Adrenal gland (tissue), 12 donors: ENCODE measurements around the gene ZFP62. TPM values are rescaled to one million over a fixed set of nuclear protein-coding genes. Genes with fewer than 3 reads are reported as not detected.

Experiments used
- DNase-seq, 7 donors: peaks; one replicate each; pipeline ENCODE4 v3.0.0-alpha.2; 2019 to 2020
- H3K27ac ChIP-seq, 5 donors: fragments of 200-600 bp; sonication (generic) in 4 of 5; 1 replicate in 3 of 5; 2 replicates in 2 of 5; pipeline versions ENCODE4 v1.5.1 to v1.8.0; 2016 to 2020; ENCODE audit warnings: mild to moderate bottlenecking in 1 of 5
- H3K27me3 ChIP-seq: fragments of 200-600 bp; 2 replicates; pipeline ENCODE4 v1.8.0; 2021
- H3K36me3 ChIP-seq, 2 donors: fragments of 200-600 bp; replicated peaks in 1 of 2; 1 replicate in 1 of 2; 2 replicates in 1 of 2; pipeline versions ENCODE4 v1.5.1 to v1.8.0; 2018 to 2022
- H3K4me1 ChIP-seq, 2 donors: fragments of 200-600 bp; replicated peaks in 1 of 2; 1 replicate in 1 of 2; 2 replicates in 1 of 2; pipeline versions ENCODE4 v1.5.1 to v1.8.0; 2018 to 2021
- H3K4me3 ChIP-seq, 4 donors: fragments of 200-600 bp; sonication (generic) in 3 of 4; one replicate each; pipeline ENCODE4 v1.5.1; 2016 to 2018
- H3K9me3 ChIP-seq, 3 donors: fragments of 200-600 bp; sonication (generic) in 1 of 3; replicated peaks in 1 of 3; 1 replicate in 2 of 3; 2 replicates in 1 of 3; pipeline versions ENCODE4 v1.5.1 to v1.8.0; 2016 to 2021
- POLR2A ChIP-seq, 2 donors: fragments of 450-650 bp; IDR thresholded peaks; one replicate each; pipeline ENCODE4 v1.6.1; 2017; ENCODE audit warnings: antibody characterized with exemption in 2 of 2, mild to moderate bottlenecking in 2 of 2, moderate library complexity in 1 of 2
- WGBS, 4 donors: extraction: QIAGEN DNeasy Blood & Tissue Kit in 2 of 4; methylation state at CpG; one replicate each; pipeline versions ENCODE4 v1.1.5 to v1.1.7; 2013 to 2017; 5-methylcytosine and 5-hydroxymethylcytosine counted together
- intact Hi-C, 2 donors: fragments of 100-400 bp; cut with DNase I; formaldehyde crosslinking; loops; one replicate each; pipeline versions ENCODE4 v1.14.1 to v1.15.0; 2022 to 2023
- polyA plus RNA-seq, 3 donors: library from polyadenylated mRNA; stranded (reverse); fragments of 200-250 nt in 2 of 3; fragments of 350-450 nt in 1 of 3; fragmentation: Illumina TruSeq in 1 of 3; extraction: RNeasy Lipid Tissue Mini Kit (QIAGEN cat#74804) in 1 of 3; gene quantifications; one replicate each; pipeline ENCODE4 v1.2.3, GENCODE V29; 2013 to 2014
- total RNA-seq, 9 donors: library from RNA; depleted of rRNA in 4 of 9; stranded (reverse); fragments of >200 nt in 4 of 9; fragments of 120-200 nt in 1 of 9; fragmentation: NEBNext Ultra II Directional in 1 of 9; extraction: Animal tissue kit (Norgen Biotek cat#: 25700) in 1 of 9; gene quantifications; one replicate each; pipeline versions ENCODE4 v1.1.0 to v1.2.4, GENCODE V29; 2013 to 2023
- TF ChIP-seq, protein P1 (sequence below), 6 experiments: fragments of 450-650 bp in 4 of 6; fragments of 200-600 bp in 2 of 6; sonication (generic) in 1 of 6; IDR thresholded peaks; 1 replicate in 5 of 6; 2 replicates in 1 of 6; pipeline versions ENCODE4 v1.5.1 to v1.8.0; 2016 to 2021; ENCODE audit warnings: antibody characterized with exemption in 6 of 6, mild to moderate bottlenecking in 2 of 6, moderate library complexity in 1 of 6
- donor health status: healthy with polysubstance abuse.
- donor health status: Bipolar disorder and iron deficiency.
- donor health status: DM: yes; HTN: yes; CAD: no.
- donor health status: DM: no; HTN: no; CAD: no.
- donor health status: DM: no; HTN: no; CAD: no.
- donor health status: DM: yes; HTN: yes; CAD: no.

Gene ZFP62
- total and polyA plus RNA-seq, 12 donors = 8.5 to 39.7 (median 16.5) TPM

DNA sequence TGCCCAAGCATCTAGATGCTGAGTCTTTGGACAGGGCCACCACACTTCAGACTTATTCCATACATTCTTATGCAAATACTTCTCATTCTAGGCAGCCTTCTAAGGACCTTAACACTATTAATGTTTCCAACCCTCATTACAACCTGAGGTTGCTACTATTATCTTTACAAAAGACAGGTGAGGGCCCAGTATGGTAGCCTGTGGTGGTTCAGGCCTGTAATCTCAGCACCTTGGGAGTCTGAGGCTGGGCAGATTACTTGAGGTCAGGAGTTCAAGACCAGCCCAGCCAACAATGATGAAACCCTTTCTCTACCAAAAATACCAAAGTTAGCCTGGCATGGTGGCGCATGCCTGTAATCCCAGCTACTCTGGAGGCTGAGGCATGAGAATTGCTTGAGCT, 16.2 kb downstream of the ZFP62 start:
- no peak for DNase-seq
- Histone ChIP-seq H3K36me3 (peaks cover 0 to 9% of the 10 kb centered on the region in 2 donors), H3K4me1 (no peaks in the 10 kb centered on the region), H3K27me3 (no peaks in the 10 kb centered on the region), H3K4me3 (no peak overlapping the region), H3K27ac (no peak overlapping the region), H3K9me3 (no peaks in the 10 kb centered on the region)
- 83 to 100% (median 100%) methylated on average over 1 of the region's 1 CpG for WGBS, 4 donors
- TF ChIP-seq, protein P1, sequence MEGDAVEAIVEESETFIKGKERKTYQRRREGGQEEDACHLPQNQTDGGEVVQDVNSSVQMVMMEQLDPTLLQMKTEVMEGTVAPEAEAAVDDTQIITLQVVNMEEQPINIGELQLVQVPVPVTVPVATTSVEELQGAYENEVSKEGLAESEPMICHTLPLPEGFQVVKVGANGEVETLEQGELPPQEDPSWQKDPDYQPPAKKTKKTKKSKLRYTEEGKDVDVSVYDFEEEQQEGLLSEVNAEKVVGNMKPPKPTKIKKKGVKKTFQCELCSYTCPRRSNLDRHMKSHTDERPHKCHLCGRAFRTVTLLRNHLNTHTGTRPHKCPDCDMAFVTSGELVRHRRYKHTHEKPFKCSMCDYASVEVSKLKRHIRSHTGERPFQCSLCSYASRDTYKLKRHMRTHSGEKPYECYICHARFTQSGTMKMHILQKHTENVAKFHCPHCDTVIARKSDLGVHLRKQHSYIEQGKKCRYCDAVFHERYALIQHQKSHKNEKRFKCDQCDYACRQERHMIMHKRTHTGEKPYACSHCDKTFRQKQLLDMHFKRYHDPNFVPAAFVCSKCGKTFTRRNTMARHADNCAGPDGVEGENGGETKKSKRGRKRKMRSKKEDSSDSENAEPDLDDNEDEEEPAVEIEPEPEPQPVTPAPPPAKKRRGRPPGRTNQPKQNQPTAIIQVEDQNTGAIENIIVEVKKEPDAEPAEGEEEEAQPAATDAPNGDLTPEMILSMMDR (IDR thresholded peaks at IDR 0.05) = no peak
- no peak for TF ChIP-seq POLR2A (IDR thresholded peaks at IDR 0.05)
- intact Hi-C loops = no loop called here

DNA sequence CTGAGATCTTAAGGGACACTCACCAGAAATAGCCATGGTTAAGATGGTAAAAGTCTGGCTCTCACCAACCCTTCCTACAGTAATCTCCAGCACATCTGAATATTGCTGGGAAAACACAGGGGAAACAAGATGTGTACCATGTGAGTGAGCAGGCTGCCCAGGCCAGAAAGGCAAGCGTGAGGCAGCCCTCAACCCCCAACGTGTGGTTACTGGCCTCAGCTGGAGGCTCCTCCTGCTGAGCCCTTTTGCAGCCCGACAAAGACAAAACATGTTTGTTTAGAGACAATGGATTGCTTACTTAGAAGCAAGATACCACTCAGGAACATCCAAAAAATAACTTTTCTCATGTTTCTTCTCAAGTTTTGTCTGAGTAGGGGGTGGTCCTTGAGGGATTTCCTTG, 16.6 kb downstream of the ZFP62 start:
- no peak for DNase-seq
- Histone ChIP-seq H3K9me3 (no peaks in the 10 kb centered on the region), H3K27ac (no peak overlapping the region), H3K4me1 (no peaks in the 10 kb centered on the region), H3K4me3 (no peak overlapping the region), H3K36me3 (peaks cover 0 to 4% of the 10 kb centered on the region in 2 donors), H3K27me3 (no peaks in the 10 kb centered on the region)
- intact Hi-C loops = no loop called here
- TF ChIP-seq POLR2A (IDR thresholded peaks at IDR 0.05) = no peak
- TF ChIP-seq, protein P1 (IDR thresholded peaks at IDR 0.05) = no peak
- 71 to 83% (median 79%) methylated on average over 1 to 3 of the region's 3 CpGs for WGBS, 4 donors

DNA sequence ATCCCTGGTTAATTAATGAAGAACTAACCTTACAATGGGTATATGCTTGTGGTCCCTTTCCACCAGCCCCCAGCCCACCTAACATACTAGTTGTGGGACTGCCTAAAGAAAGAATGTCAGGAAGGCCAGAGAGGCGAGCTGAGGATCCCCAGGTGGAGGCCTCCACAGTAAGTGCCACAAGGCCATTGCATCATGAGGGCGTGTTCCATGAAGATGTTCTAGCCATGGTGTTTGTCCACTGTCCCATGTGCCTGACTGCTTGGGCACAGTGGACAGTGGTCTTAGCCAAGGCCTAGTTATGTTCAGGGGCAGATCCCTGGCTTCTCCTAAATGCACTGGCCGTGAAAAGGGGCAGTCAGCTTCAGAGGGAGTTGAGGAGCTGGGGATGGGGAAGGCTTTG, 21.1 kb downstream of the ZFP62 start:
- intact Hi-C loops = no loop called here
- H3K27ac ChIP-seq = no peak overlapping the region

DNA sequence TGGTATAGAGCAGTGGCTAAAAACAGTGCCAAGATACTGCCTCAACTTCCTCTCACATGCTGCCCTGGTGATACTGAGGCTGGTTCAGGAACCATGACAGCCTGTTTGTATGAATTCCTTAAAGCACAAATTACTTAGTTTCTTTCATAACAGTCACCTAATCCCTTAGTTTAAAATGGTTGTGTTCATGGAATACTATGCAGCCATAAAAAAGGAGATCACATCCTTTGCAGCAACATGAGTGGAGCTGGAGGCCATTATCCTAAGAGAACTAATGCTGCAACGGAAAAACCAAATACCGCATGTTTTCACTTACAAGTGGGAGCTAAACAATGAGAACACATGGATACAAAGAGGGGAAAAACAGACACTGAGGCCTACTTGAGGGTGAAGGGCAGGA, 21.8 kb downstream of the ZFP62 start:
- no peaks in the 10 kb centered on the region for H3K27me3 ChIP-seq
- intact Hi-C loops = no loop called here
- 92 to 97% (median 96%) methylated on average over 2 of the region's 2 CpGs for WGBS, 4 donors

More for the DNA sequence above, 21.1 kb downstream of the ZFP62 start:
- Histone ChIP-seq H3K9me3 (no peaks in the 10 kb centered on the region), H3K4me1 (no peaks in the 10 kb centered on the region), H3K36me3 (peaks cover 0 to 23% of the 10 kb centered on the region in 2 donors), H3K4me3 (no peak overlapping the region), H3K27me3 (no peaks in the 10 kb centered on the region)
- 89 to 97% (median 91%) methylated on average over 2 to 3 of the region's 3 CpGs for WGBS, 4 donors
- TF ChIP-seq POLR2A (IDR thresholded peaks at IDR 0.05) = no peak
- TF ChIP-seq, protein P1 (IDR thresholded peaks at IDR 0.05) = no peak
- DNase-seq = no peak

DNA sequence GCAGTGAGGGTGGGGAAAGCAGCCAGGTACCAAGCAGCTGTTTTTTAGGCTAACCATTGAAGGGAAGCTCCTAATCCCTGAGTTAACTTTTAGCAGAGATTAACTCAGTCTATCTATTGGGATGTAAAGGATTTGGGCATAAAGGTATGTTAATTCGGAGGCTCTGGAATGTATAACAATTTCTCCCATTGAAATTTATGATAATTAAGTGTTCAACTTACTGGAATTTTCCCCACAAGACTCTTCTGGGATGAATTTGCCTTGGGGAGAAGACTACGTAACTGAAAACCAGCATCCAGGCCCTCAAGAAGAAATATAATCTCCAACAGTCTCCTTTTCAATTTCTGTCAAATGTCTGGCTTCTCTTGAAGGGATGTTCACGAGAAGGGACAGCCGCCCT, 23.6 kb downstream of the ZFP62 start:
- no peak overlapping the region for H3K27ac ChIP-seq
- TF ChIP-seq, protein P1 (IDR thresholded peaks at IDR 0.05) = no peak
- no peak for TF ChIP-seq POLR2A (IDR thresholded peaks at IDR 0.05)
- H3K4me1 ChIP-seq = peaks cover 7 to 12% of the 10 kb centered on the region in 2 donors
- no peaks in the 10 kb centered on the region for H3K9me3 ChIP-seq
- H3K36me3 ChIP-seq = peaks cover 0 to 35% of the 10 kb centered on the region in 2 donors
- no peaks in the 10 kb centered on the region for H3K27me3 ChIP-seq
- intact Hi-C loops = no loop called here
- WGBS, 4 donors = 95 to 99% (median 96%) methylated on average over 4 of the region's 4 CpGs
- DNase-seq = no peak
- H3K4me3 ChIP-seq = no peak overlapping the region

More for the DNA sequence above, 21.8 kb downstream of the ZFP62 start:
- peaks cover 0 to 30% of the 10 kb centered on the region in 2 donors for H3K36me3 ChIP-seq
- H3K27ac ChIP-seq = no peak overlapping the region
- no peak overlapping the region for H3K4me3 ChIP-seq
- H3K9me3 ChIP-seq = no peaks in the 10 kb centered on the region
- no peak for DNase-seq
- no peaks in the 10 kb centered on the region for H3K4me1 ChIP-seq
- TF ChIP-seq POLR2A (IDR thresholded peaks at IDR 0.05) = no peak
